Measurements from ENCODE around the gene FAM110D. TPM values are rescaled to one million over a fixed set of nuclear protein-coding genes. Genes with fewer than 3 reads are reported as not detected.
A peak's percentile ranks its signal among the peaks of the same experiment; 100 is the strongest.

FAM110D gene
- polyA plus RNA-seq (ENCODE audit: insufficient read length in 4 of 4), result 1 to 10 TPM; 1.2 to 1.7 (median 1.3) TPM

- DNase-seq (ENCODE audit: low read depth in 4 of 4, low spot score in 3 of 4), result no peak
Measured at GRCh38 chr1:26158908-26159742, at the start of gene FAM110D. FAM110D (plus strand) TSS chr1:26159079; CDS start chr1:26161292, 2,213 bp downstream.

- DNase-seq (ENCODE audit: low read depth in 4 of 4, low spot score in 3 of 4), result no peak
Measured at GRCh38 chr1:26109229-26110164, 49.4 kb upstream of the FAM110D start.

- DNase-seq (ENCODE audit: low read depth in 4 of 4, low spot score in 3 of 4), result peak in 3 of 4 donors; percentile 57 to 68 (median 59)
Measured at GRCh38 chr1:26110731-26111529, 47.9 kb upstream of the FAM110D start.

GRCh38 chr1:26111530-26112406, 47.1 kb upstream of the FAM110D start, which contains the start of gene PDIK1L:
PDIK1L (plus strand) TSS chr1:26111824; CDS start chr1:26114309, 2,485 bp downstream.
- peak; percentile 91 to 93 (median 92) for DNase-seq (ENCODE audit: low read depth in 4 of 4, low spot score in 3 of 4)

- no peak for DNase-seq (ENCODE audit: low read depth in 4 of 4, low spot score in 3 of 4)
Measured at GRCh38 chr1:26112407-26112775, 46.5 kb upstream of the FAM110D start.

GRCh38 chr1:26114165-26114927, 44.5 kb upstream of the FAM110D start:
- DNase-seq (ENCODE audit: low read depth in 4 of 4, low spot score in 3 of 4), result no peak

GRCh38 chr1:26119892-26120608, 38.8 kb upstream of the FAM110D start:
- DNase-seq (ENCODE audit: low read depth in 4 of 4, low spot score in 3 of 4), result no peak

GRCh38 chr1:26121854-26122773, 36.8 kb upstream of the FAM110D start:
- no peak for DNase-seq (ENCODE audit: low read depth in 4 of 4, low spot score in 3 of 4)

GRCh38 chr1:26122988-26123973, 35.6 kb upstream of the FAM110D start:
- no peak for DNase-seq (ENCODE audit: low read depth in 4 of 4, low spot score in 3 of 4)

- DNase-seq (ENCODE audit: low read depth in 4 of 4, low spot score in 3 of 4), result no peak
Measured at GRCh38 chr1:26124418-26125331, 34.2 kb upstream of the FAM110D start.

- no peak for DNase-seq (ENCODE audit: low read depth in 4 of 4, low spot score in 3 of 4)
Measured at GRCh38 chr1:26125382-26125781, 33.5 kb upstream of the FAM110D start.

- no peak for DNase-seq (ENCODE audit: low read depth in 4 of 4, low spot score in 3 of 4)
Measured at GRCh38 chr1:26125946-26126320, 32.9 kb upstream of the FAM110D start.

- no peak for DNase-seq (ENCODE audit: low read depth in 4 of 4, low spot score in 3 of 4)
Measured at GRCh38 chr1:26126321-26127084, 32.4 kb upstream of the FAM110D start.

All from right renal pelvis (tissue), 4 donors.